Measurements from ENCODE around the gene FOXN3.
"Not testable (repeated sequence)": the region's sequence is repeated elsewhere in the genome, so short reads cannot be mapped to it uniquely, and the experiment has no call there.

FOXN3 gene

DNA sequence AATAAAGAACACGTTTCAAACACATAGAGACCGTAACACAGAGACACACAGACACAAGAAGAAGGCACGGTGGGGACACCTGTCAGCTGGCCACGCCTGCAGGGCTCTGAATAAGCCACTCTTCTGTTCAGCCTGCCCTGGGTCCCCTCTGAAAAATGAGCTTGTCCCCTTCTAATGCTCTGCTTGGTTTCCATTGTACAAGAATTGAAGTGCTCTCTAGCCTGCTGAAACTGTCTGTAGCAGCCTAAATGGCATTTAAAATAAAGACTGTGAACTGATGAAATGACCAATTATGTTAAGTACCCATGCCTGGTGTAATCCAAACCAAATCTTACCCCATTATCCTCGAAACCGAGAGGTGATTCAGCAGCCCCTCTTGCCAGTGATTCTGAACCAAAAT is 139.8 kb downstream of the FOXN3 start:
- no peak for DNase-seq (ENCODE audit: low read depth in 2 of 2)

DNA sequence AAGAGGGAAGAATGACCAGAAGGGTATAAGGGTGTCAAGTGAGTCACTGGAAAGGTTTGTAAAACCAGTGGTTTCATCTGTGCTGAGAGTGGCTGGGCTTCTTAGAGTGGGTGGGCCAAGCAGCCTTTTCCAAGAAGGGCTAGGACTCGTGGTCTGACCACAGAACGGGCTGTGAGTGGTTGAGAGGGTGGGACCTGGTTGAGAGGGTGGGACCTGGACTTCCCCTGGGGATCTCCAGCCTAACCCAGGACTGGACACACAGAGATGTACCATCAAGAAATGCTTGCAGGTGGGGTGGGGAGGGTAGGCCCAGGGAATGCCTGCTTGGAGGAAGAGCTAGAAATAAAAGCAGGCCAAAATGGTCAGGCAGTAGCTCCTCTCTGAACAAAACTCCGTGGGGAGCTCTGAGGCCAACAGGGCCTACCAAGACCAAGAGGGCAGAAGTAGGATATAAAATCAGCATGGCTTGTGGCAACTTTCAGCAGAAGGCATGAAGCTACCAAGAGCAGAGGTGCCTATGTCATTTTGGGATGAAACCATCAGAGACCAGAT is 140.5 kb downstream of the FOXN3 start:
- DNase-seq (ENCODE audit: low read depth in 2 of 2) = peak; percentile 33 to 37

DNA sequence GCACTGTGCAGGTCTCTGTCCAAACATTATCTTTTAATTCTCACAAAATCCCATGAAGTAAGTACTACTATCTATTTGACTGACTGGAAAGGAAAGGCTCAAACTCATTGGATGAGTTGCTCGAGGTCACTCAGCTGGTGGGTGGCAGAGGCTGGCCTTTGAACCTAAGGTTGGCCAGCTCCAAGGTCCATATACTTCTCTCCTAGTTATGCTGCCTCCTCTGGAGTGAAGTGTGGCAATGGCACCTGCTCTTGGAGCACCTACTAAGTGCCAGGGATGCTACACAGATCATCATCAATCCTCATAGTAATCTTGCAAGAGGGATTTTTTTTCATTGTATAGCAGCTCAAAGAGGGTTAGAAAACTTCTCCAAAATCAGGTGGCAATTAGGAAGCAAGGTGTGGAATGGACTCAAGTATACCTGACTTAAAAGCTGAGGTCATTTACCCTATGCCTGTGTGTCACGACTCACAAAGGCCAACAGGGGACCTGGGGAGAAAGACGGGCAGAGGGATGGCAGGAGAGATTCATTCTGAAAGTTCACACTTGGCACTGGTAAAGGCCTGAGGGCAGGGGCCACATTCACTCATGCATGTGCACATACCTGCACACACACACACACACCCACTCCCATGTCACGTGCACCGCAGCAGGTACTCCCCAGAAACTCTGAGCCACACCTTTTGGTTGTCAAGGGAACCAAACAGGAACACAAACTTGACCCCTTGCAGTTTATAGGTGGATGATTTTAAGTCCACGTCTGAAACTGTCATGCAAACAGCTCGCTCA is 146.4 kb downstream of the FOXN3 start:
- DNase-seq (ENCODE audit: low read depth in 2 of 2) = no peak

DNA sequence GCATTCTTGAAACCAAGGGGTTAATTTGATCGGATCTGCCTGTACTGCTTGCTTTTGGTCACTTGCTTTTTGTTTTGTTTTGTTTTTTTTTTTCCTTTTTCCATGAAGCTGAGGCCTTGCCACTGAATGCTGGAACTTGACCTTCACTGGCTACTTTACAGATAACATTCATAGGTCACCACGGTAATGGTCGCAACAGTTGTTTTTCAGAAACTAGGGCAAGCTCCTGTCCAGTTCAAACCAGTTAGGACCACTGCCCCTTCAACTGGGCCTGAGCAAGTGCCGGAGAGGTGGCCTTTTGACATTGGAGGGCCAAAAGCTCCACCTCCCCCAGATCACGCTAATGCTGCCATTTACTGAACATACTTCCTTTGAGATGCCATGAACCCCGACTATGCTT is 147.6 kb downstream of the FOXN3 start:
- DNase-seq (ENCODE audit: low read depth in 2 of 2) = no peak

DNA sequence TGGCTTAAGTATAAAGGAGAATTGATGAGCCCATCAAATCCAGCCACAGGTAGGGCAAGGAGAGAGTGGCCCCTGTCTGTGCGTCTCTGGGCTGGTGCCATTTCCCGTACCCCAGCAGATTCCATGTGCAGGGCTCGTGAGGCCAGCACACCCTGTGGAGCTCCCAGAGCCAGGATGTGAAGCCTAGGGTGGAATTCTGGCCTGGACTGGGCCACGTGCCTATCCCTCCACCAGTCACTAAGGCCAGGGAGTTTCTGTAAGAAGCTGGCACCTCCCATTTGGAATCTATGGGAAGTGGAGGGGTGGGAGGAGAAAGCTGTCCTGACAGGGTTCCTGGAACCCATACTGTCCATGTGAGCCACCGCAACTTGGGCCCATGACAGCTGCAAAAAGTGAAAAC is 148.5 kb downstream of the FOXN3 start:
- DNase-seq (ENCODE audit: low read depth in 2 of 2) = no peak

DNA sequence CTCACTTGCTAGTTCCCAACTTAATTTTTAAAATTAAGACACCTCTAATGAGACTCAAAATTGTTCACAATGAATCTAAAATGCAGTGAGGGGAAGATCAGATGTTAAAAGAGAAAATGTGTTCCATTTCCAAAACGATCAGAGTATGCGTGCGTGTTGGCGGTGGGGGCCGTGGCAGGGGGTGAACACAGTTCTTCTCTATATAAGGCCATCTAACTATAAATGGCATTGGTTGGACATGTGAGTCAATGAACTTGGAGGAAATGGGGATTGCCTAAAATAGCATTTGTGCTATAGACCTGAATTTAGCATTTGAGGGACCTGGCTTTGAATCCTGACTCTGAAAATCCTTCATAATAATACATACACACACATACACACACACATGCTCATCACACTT is 149.4 kb downstream of the FOXN3 start:
- DNase-seq (ENCODE audit: low read depth in 2 of 2) = no peak

DNA sequence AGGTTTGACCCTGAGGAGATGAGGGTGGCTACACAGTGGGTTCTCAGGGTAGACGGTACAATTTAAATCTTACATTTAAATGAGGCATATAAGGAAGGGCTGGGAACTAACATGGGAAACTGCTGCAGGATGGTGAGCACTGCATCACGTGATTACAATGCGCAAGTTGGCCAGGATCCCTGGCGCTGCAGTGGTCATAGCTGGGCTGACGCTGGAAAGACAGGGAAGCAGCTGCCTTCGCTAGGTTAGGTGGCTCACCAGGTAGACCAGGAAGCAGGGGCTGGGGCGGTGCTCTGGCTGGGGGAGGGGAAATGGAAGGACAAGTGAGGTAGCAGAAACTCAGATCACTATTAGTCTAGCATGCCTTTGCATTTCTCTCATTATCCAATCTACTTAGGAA is 149.9 kb downstream of the FOXN3 start:
- no peak for DNase-seq (ENCODE audit: low read depth in 2 of 2)

DNA sequence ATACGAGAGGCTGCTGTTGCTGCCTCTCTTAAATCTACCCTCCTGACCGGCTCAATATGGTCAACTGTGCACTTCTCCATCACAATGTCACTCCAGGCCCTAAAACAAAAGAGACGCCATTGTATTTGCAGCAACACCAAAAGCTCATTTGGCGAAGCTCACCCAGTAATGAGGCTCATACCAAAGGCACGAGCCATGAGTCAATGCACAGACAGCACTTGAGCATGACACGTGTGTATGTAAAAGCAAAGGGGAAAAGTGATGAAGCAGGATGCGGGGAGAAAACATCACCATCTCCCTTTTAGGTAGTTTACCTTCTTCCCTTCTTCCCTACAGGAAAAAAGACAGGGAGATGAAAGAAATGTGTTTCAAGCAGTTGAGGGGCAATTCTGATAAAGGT is 150.3 kb downstream of the FOXN3 start:
- no peak for DNase-seq (ENCODE audit: low read depth in 2 of 2)

DNA sequence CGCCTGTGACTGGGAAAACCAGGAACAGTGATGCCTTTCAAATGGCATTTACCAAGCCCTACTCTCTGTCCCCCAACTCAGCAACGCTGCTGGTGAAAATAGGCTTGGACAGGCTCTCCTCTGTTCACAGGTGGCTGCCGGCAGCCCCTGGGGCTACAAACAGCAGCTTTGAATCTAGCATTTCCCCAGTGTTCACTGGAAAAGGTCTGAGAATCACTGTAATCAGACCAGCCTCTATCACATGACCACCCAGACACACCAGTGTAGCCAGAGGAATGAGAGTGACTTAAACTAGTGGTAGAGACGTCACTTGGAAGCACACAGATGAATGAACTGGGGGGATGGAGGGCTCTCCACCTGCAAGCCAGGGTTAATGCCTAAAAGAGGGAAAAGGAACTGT is 151.8 kb downstream of the FOXN3 start:
- DNase-seq (ENCODE audit: low read depth in 2 of 2) = no peak

DNA sequence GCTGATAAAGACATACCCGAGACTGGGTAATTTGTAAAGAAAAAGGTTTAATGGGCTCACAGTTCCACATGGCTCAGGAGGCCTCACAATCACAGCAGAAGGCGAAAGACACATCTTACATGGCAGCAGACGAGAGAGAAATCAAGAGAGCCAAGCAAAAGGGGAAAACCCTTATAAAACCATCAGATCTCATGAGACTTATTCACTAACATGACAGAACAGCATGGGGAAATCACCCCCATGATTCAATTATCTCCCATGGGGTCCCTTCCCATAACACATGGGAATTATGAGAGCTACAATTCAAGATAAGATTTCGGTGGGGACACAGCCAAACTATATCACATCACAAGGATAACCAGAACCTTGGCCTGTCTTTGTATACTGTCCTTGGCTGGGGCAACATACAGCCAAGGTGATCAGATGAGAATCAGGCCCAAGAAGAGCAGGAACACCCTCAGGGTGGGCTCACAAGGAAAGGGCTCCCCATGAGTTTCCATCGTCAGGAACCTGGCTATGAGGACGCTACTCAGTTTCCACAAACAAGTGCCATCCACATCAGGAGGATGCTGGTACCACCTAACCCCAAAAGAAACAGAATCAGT is 152.7 kb downstream of the FOXN3 start:
- DNase-seq (ENCODE audit: low read depth in 2 of 2) = no peak

DNA sequence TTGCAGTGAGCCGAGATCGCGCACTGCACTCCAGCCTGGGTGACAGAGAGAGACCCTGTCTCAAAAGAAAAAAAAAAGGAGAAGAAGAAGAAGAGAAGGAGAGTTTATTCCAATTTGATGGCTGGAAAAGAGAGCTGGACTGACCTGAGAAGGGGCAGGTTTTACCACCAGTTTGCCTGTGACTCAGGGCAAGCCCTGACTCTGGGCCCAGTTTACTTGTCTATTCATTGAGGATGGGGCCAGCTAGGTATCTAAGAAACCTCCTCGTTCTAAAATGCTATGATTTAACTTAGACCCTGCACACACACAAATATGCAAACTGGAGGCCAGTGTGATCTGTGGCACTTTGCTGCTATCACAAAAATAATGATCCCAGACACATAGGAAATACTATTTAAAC is 155.0 kb downstream of the FOXN3 start:
- DNase-seq (ENCODE audit: low read depth in 2 of 2) = no peak

DNA sequence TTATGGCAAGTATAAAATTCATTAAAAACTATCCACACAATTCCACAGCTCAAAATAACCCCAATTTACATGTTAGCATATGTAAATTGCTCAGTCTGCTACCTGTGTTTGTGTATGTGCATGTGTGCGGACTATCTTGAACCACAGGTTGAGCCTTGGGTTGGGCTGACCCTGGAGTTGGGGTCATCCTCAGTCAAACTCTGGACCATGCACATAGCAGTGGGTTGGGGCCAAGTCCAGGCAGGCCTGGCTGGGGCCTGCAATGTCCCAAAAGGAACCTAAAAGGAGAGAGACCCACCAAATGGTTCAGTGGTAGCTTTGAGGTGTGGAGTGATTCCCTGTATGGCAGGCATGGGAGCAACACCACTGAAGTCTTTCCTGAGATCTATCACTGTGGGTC is 156.1 kb downstream of the FOXN3 start:
- DNase-seq (ENCODE audit: low read depth in 2 of 2) = no peak

DNA sequence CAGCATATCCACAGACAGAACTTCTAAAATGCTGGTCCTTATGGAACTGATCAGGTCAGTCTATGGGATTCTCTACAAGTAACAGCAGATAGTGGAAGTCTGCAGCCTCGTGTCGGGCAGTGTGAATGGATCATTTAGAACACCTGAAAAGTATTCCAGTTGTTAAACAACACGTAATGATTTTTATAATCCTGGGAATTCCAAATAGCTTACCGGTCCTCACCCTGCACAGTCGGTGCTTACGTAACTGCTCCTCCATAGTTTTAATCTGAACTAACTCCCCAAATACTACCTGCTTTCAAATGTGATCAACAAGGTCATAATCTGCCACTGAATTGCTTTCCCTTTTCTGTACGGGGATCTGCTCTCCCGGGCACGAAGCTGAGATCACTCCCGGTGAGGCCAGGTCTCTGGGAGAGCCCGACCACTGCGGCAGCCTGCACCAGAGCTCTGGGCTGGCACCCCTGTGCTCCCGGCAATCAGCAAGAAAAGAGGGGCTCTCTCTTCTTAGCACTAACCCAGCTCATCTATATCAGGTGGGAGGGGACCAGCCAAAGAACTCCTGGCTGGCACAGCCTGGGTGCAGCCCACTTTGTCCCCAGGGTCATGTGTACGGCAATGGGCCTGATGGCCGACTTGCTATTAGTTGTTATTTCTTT is 157.0 kb downstream of the FOXN3 start:
- no peak for DNase-seq (ENCODE audit: low read depth in 2 of 2)

DNA sequence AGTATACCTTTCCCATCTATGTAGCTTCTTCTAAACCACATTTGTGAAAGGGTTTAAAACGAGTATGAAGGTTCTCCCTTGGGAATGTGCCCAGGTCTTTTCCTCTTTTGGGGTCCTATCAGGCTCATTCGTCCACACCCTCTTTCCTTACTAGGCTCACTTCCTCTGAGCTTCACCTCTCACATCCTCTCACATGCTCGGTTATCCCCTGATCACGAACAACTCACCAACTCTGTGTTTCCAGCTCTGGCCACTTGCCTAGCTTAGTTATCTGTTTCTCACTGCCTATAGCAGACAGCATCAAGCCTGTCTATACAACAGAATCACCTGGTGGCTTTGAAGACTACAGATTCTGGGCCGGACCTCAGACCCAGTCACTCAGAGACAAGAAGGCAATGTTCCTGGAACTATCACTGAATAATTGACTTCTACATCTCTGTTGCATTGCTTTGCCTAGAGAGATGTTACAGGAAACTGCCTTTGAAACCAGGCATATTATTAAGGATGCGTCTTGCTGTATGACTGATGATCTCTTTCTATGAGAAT is 158.2 kb downstream of the FOXN3 start:
- no peak for DNase-seq (ENCODE audit: low read depth in 2 of 2)

DNA sequence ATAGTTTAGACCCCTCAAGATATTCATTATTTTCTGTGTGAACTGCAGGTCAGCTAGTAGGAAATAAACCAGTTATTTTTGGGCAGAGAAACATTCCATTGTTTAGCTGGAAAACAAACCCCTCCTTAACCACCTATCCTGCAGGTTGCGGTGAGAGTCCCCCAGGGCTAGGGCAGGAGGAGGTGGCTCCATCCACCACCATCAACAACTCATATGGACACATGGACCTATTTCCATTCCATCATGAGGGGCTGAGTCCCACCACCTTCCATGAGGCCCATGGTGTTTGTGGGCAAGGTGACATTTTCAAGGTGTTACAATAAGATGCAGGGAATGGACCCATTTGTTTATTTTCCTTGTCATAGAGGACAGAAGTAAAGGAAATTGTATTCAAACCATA is 160.1 kb downstream of the FOXN3 start:
- DNase-seq (ENCODE audit: low read depth in 2 of 2) = no peak

DNA sequence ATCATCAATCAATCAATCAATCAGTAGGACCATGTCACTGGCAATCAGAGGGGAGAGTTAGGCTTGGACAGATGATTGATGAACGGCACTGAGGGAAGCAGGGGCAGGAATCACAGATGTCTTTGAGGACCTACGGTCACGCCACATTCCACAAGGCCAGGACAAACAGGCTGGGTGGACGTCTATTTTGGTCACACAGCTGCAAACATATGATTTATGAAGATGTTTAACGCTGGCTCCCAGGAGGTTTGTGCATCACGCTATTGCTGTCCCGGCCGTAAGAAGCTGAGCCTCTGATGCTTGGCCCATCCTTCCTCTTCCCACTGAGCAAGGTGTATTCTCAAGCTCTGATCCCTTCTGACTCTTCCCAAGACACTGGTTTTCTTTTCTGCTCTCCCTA is 160.8 kb downstream of the FOXN3 start:
- no peak for DNase-seq (ENCODE audit: low read depth in 2 of 2)

DNA sequence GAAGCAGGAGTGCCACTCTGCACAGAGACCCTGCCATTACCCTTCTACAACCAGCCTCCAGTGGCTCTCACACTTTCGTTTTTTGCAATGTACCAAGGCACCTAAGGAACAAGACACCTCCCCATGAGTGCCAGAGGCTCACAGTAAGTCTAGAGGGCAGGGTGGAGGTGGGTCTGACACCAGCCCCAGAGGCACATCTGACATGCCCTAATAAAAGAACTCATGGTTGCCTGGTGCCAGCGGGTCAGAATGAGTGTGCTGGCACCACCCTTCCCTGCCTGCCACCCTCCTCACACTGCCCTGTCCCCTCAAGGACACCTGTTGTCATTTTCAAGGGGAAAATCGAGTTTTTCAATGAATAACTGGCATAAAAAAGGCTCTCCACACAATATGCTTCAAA is 161.2 kb downstream of the FOXN3 start:
- DNase-seq (ENCODE audit: low read depth in 2 of 2) = no peak

DNA sequence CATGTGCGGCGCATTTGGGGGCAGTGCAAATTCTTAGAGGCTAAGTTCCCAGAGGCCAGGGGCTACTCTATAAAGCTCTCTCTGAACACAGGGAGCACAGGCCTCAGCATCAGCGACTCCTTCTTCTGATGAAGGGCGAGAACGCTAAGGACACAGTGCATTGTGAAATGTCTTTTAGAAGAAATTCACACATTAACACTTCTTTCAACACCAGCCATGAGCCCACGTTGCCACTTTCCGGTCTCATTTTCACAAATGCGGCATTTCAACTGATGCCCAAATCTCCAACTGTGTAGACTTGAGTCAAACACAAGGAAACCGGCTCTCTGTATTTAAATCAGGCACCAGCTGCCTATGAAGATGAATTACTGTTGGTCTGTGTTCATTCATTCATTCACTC is 162.0 kb downstream of the FOXN3 start:
- no peak for DNase-seq (ENCODE audit: low read depth in 2 of 2)

DNA sequence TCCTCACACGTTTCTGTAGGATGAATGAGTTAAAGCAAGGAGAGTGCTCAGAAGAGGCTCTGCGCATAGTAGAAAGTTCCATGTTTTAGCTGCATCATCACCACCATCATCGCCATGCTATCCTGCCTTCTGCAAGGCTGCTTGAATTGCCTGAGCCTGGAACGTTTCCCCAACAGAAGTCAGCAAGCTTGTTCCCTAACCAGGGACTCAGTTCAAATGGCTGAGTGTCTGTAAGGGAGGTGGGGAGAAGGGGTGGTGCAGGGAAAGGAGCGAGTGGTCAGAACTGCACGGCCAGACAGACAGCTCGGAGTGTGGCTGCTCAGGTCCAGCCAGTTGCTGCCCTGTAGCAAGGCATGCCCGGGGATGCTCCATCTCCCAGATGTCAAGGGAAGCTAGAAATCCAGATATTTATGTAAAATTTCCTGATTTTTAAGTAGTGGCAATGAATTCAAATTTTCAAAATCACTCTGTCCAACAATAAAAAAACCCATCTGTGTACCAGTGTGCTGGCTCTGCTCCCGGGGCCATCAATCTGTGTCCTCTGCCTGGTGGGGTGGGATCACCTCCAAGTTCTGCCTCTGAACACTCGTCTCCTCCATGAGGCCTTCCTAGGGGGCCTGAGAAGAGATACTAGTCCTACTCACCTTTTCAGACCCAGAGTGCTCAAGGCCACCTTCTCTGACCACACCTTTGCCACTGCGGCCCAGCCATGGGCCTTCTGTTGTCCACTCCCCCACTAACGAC is 162.7 kb downstream of the FOXN3 start:
- no peak for DNase-seq (ENCODE audit: low read depth in 2 of 2)

DNA sequence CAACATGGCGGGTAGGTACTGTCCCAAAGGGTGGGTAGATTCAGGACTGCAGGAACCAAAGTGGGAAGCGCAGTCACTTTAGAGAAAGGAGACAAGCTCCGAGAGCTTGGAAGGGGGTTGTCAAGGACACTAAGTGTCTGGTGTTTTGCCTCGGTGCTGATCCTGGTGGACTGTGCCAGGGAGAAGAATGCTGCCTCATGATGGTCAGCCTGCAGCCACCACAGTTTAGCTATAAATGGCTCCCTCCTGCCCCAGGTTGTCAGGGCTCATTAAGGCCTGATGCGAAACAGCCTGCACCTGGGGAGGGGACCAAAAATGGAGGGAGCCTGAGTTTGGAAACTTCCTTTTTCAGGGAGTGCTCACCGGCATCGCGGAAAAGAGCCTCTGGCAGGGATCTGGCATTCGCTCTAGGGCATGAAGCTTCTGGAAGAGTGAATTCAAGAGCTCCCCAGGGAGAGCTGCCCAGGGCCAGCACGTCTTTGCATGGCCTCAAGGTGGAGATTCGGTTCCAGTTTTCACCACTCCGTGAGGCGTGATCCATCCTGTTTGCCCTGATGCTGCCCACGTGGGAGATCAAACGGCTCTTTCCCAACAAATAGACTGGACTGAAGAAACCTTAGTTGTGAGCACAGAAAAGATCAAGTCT is 164.0 kb downstream of the FOXN3 start:
- no peak for DNase-seq (ENCODE audit: low read depth in 2 of 2)

DNA sequence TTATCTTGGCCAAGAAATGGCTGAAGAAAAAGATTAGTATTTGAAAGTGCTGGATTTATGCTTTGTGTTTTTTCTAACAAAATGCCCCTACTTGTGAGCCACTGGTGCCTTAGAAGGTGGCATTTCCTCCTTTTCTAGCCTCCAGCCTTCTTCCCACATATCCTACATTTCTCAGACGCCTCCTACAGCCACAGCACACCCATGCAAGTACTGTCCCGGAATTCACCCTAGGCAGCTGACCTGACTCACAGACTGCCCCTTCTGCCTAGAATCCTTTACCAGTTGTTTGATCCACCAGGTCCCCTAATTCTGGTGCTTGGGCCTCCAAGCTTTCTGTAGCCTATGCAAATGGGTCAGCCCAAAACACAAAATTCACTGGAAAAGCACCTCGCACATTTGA is 166.0 kb downstream of the FOXN3 start:
- no peak for DNase-seq (ENCODE audit: low read depth in 2 of 2)

DNA sequence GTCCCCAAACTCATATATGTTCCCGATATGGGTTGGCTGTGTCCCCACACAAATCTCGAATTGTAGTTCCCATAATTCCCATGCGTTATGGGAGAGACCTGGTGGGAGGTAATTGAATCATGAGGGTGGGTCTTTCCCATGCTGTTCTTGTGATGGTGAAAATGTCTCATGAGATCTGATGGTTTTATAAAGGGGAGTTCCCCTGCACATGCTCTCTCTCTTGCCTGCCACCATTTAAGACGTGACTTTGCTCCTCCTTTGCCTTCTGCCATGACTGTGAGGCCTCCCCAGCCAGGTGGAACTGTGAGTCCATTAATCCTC is 166.4 kb downstream of the FOXN3 start:
- DNase-seq (ENCODE audit: low read depth in 2 of 2) = not testable (repeated sequence)

Data from activated CD8-positive, alpha-beta memory T cell treated with anti-CD3 and anti-CD28 coated beads for 4 hours (primary cell).